ENCODE data around the gene LONP2. TPM values are rescaled to one million over a fixed set of nuclear protein-coding genes. Genes with fewer than 3 reads are reported as not detected.

Gene LONP2
- total RNA-seq, 1 donor from 2014 or later = 50.7 TPM

GRCh38 chr16:48365601-48366164, 121.6 kb downstream of the LONP2 start:
- FAIRE-seq (no peak), DNase-seq (ENCODE audit: low read depth) (peak; percentile 74)
- Histone ChIP-seq H3K79me2 (ENCODE audit: insufficient read depth, low read length) (peaks cover 98% of the 10 kb centered on the region), H3K4me1 (ENCODE audit: insufficient read depth, low read length) (peaks cover 22% of the 10 kb centered on the region), H3K9ac (ENCODE audit: low read length) (peak overlapping the region; percentile 80), H3K4me3 (ENCODE audit: insufficient read depth, low read depth, low read length) (peak overlapping the region; percentile 64), H4K20me1 (ENCODE audit: insufficient read depth, low read length) (peaks cover 88% of the 10 kb centered on the region), H3K36me3 (ENCODE audit: insufficient read depth, low read length) (peaks cover 6% of the 10 kb centered on the region), H2AFZ (ENCODE audit: low read depth, low read length) (no peak overlapping the region), H3K27ac (ENCODE audit: low read depth, low read length) (peak overlapping the region; percentile 73), H3K9me3 (ENCODE audit: insufficient read depth, low read depth, low read length) (no peaks in the 10 kb centered on the region), H3K27me3 (ENCODE audit: insufficient read depth, low read length) (no peaks in the 10 kb centered on the region), H3K4me2 (ENCODE audit: low read length) (peak overlapping the region; percentile 87)
- Mint-ChIP-seq H3K4me3 (ENCODE audit: unreplicated experiment) (peak overlapping the region; percentile 91), H3K9me3 (ENCODE audit: unreplicated experiment) (peaks cover 4% of the 10 kb centered on the region), H3K36me3 (ENCODE audit: low read depth, unreplicated experiment) (peaks cover 7% of the 10 kb centered on the region), H3K27me3 (ENCODE audit: low read depth, unreplicated experiment) (no peaks in the 10 kb centered on the region), H3K4me1 (ENCODE audit: low read depth, unreplicated experiment) (peaks cover 35% of the 10 kb centered on the region), H3K27ac (ENCODE audit: unreplicated experiment) (peak overlapping the region; percentile 98)
- TF ChIP-seq EZH2 (IDR thresholded peaks at IDR 0.05; ENCODE audit: insufficient read depth, low read length) = no peak
- no peak for TF ChIP-seq CTCF (IDR thresholded peaks at IDR 0.05; ENCODE audit: insufficient read depth, low read depth, low read length)

GRCh38 chr16:48366165-48367093, 122.3 kb downstream of the LONP2 start:
- Histone ChIP-seq H3K9me3 (ENCODE audit: insufficient read depth, low read depth, low read length) (no peaks in the 10 kb centered on the region), H4K20me1 (ENCODE audit: insufficient read depth, low read length) (peaks cover 91% of the 10 kb centered on the region), H3K36me3 (ENCODE audit: insufficient read depth, low read length) (peaks cover 5% of the 10 kb centered on the region), H3K9ac (ENCODE audit: low read length) (peak overlapping the region; percentile 80), H3K27me3 (ENCODE audit: insufficient read depth, low read length) (no peaks in the 10 kb centered on the region), H3K27ac (ENCODE audit: low read depth, low read length) (peak overlapping the region; percentile 73), H2AFZ (ENCODE audit: low read depth, low read length) (no peak overlapping the region), H3K4me3 (ENCODE audit: insufficient read depth, low read depth, low read length) (peak overlapping the region; percentile 64), H3K4me2 (ENCODE audit: low read length) (peak overlapping the region; percentile 87), H3K79me2 (ENCODE audit: insufficient read depth, low read length) (peaks cover 98% of the 10 kb centered on the region), H3K4me1 (ENCODE audit: insufficient read depth, low read length) (peaks cover 22% of the 10 kb centered on the region)
- FAIRE-seq (peak; percentile 37), DNase-seq (ENCODE audit: low read depth) (peak; percentile 93)
- Mint-ChIP-seq H3K4me3 (ENCODE audit: unreplicated experiment) (peak overlapping the region; percentile 91), H3K27me3 (ENCODE audit: low read depth, unreplicated experiment) (no peaks in the 10 kb centered on the region), H3K9me3 (ENCODE audit: unreplicated experiment) (peaks cover 4% of the 10 kb centered on the region), H3K4me1 (ENCODE audit: low read depth, unreplicated experiment) (peaks cover 38% of the 10 kb centered on the region), H3K36me3 (ENCODE audit: low read depth, unreplicated experiment) (peaks cover 5% of the 10 kb centered on the region), H3K27ac (ENCODE audit: unreplicated experiment) (peak overlapping the region; percentile 98)
- TF ChIP-seq CTCF (IDR thresholded peaks at IDR 0.05; ENCODE audit: insufficient read depth, low read depth, low read length) = no peak
- TF ChIP-seq EZH2 (IDR thresholded peaks at IDR 0.05; ENCODE audit: insufficient read depth, low read length) = no peak

All from astrocyte (in vitro differentiated cells and primary cell).